Iris pigment epithelial cell (primary cell): ENCODE results near the gene GRK5.
"Not testable (repeated sequence)": the region's sequence is repeated elsewhere in the genome, so short reads cannot be mapped to it uniquely, and the experiment has no call there.

Experiments used
- DNase-seq: peaks from one replicate; pipeline ENCODE4 v3.0.0-alpha.2; 2011; ENCODE audit warnings: low read depth

The GRK5 gene

GRCh38 chr10:119250641-119251314 is 43.4 kb downstream of the GRK5 start:
- DNase-seq = peak; percentile 94

- peak; percentile 94 for DNase-seq
These were observed 43.9 kb downstream of the GRK5 start for GRCh38 chr10:119251315-119251708.

DNA sequence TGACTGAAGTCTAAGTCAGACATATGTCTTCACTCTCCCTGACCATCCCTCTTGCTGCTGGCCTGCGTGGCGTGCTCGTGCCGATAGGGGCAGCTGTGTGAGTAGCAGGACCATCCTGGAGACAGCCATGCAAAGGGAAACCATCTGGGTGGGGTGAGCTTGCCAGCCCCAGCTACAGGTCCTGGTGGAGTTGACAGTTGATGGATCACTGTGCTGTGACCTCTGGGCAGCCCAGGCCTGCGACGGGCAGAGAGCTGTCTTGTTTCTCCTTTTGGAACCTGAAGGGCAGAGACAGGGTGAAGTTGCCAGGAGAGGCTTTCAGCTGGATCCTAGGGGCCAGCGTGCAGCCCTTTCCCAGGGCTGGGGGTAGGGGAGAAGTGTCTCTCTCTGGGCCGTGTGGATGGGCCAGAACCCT is 44.7 kb downstream of the GRK5 start:
- DNase-seq = no peak

DNA sequence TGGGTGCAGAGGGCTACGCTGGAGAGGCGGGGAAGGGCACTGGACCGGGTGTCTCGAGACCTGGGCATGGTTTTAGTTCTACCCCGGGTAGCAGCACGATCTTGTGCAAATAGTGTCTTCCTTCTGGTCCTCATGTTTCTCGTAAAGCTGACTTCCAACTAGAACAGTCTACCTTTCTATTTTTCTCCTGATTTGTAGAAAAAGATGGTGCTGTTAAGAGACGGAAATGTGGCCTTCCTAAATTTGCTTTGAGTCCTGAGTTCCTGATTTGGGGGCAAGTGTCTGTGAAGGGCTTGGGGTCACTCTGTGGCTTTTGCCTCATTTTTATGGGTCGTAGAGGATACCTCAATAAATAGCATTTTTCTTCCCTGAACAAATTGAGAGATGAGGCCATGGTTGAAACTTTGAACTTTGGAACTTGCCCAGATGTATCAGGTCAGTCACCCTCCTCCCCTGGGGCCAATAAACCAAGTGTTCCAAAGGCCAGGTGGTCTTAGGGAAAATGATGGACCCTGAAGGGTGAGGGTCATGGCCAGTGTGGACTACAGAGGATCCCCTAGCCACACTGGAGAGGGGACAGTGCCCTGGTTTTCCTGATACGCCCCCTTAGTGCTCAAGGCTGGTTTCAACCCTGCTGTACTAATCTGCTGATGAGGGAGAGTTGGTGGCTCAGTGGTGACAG is 45.2 kb downstream of the GRK5 start:
- no peak for DNase-seq

DNA sequence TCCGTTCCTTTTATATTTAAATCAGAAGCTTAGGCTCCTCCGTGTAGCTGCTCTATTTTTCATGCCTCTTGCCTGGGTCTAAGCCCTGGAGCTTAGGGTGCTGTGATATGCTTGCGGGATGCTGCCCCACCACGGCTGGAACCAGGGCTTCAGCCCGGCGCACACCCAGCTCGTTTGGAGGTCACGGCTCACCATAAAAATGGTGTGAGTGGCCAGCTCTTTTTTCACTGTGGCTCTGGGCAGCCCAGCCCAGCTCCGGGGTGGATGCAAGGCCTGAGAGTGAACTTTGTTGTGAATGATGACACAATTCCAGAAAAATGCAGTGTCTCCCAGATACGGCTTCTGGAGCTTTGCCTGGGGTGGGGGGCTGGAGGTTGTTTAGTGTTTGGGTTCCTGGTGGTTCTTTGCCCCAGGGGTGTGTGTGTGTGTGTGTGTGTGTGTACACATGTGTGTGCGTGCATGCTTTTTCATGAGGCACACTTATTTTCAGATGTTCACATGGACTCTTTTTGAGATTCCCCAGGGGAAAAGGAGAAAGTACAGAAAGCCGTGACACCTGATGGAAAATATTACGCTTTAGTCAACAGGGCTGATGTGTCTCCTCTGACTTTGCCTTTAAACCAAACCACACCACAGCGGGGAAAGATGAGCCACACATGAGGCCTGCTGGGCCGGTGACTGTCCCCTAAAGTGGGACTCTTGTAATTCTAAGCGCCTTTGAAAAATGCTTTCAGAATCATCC is 46.2 kb downstream of the GRK5 start:
- peak; percentile 98 for DNase-seq

GRCh38 chr10:119254335-119254734 is 47.0 kb downstream of the GRK5 start:
- DNase-seq = no peak

- no peak for DNase-seq
These were observed 48.7 kb downstream of the GRK5 start for GRCh38 chr10:119256030-119256429.

GRCh38 chr10:119256897-119257296 is 49.5 kb downstream of the GRK5 start:
- DNase-seq = no peak

DNA sequence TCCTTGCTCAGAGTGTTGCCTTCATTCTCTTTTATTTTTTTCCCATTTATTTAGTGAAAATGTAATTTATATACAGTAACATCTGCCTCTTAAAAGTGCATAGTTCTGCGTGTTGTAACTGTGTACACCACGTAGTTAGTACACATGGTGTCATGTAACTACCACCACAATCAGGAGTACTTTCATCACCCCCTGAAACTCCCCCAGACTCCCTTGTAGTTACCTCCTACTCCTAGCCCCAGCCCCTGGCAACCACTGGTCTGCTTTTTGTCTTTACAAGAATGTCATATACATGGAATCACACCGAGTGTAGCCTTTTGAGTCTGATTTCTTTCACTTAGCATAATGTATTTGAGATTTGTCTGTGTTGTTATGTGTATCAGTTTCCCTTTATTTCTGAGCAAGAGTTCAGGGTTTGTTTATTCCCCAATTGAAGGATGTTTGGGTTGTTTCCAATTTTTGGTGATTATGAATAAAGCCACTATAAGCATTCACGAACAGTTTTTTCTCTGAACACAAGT is 50.6 kb downstream of the GRK5 start:
- DNase-seq = no peak

DNA sequence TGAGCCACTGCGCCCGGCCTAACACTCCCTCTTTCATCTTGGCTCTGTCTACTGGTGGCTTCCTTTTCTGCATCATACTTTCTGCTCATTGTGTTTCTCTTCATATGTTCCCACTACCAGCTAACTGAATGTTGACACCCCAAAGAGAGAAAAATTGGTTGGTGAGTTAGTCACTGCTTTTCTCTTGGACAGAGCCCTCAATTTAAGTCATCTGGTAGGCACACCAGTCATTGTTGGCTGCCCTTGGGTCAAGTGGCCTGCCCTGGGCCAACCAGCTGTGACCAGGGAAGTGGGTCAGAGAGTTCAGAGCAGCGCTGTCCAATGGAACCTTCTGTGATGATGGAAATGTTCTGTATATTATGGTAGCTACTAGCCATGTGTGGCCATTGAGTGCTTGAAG is 52.0 kb downstream of the GRK5 start:
- no peak for DNase-seq

GRCh38 chr10:119261016-119261415 is 53.6 kb downstream of the GRK5 start:
- DNase-seq = not testable (repeated sequence)

DNA sequence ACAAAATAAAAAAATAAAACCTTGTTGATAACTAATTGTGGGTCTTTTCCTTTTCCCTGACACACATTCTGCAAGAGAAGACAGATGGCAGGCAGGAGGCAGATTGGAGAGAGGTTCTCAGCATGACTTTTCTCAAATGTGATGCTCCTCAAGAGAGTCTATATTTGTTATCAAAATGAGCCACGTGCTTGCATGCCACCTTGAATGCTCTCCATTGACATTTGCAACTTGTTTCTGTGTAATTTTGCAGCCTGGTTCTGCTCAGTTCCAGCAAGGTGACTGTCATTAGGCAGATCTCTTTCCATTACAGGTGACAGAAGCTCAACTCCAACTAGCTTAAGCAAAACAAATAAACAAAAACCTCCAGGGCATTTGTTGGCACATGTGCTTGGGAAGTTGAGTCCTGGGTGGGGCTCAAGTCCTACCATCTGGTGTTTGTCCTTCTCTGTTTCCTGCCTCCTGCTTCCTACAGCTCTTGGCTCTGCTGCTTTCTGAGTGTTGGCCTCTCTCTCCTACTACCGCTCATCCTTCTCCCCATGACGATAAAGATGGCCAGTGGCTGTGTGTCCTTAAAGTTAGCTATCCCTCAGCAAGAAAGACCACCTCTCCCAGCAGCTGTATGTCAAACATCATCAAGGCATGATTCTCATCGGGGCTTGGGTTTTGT is 56.7 kb downstream of the GRK5 start:
- no peak for DNase-seq

GRCh38 chr10:119265691-119266090 is 58.3 kb downstream of the GRK5 start:
- DNase-seq = no peak

DNA sequence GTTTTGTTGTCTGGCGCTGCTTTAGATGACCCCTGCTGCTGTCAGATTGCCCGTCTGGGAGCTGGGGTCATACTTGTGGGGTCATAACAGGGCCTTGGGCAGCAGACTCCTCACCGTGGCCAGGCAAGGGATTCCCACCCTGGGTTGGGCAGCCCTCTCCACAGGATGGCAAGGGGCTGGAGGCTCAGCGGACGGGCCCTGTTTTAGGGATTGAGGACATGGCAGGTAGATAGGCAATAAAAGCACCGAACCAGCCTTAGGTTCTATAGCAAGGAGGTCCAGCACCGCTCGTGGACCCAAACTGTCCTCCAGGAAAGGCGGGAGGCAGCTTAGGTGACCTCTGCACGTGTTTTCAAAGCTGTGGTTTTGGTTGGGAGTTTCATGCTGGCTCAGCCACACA is 60.0 kb downstream of the GRK5 start:
- no peak for DNase-seq

DNA sequence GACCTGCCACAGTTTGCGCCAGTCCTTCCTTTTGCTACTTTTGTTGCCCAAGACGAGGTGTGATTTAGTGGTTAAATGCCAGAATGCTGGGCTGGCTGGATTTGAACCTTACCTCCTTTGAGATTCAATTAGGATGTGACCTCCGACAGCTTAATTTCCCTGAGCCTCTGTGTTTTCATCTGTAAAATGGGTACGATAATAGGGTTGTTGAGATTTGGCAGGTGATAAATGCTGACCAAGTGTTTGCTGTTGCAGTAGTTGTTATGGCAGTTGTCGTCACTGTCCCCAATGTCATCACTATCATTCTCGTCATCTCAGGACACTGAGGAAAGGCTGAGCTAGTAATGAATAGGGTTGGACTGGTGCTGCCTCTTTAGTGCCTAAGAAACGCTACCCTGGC is 61.1 kb downstream of the GRK5 start:
- DNase-seq = no peak

DNA sequence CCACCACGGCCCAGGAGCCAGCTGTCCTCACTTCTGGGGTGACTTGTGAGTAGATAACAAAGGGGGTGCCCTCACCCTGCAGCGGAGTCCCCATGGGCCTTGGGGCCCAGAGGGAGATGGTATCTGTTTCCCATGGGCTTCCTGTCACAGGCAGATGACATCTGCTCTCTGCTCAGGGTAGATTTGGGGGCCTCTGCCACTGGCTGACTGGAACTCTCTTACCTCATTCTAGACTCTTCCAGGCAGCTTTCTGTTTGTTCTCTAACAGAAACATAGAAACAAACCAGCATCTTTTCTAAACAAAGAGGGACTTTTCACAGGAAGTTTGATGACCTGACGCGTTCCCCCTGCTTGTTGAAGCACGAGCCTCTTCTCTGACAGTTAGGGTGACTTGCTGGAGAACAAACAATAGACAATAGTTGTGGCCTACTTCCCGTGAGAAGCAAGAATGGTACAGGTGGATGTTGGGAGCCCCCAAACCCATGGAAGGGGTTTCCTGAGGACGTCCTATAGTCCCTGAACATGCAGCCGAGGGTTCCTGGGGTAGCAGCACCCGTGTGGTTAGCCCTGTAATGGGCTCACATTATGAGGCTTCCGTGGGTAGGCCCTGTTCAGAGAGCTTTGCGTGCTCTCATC is 61.6 kb downstream of the GRK5 start:
- DNase-seq = no peak

GRCh38 chr10:119269737-119270136 is 62.4 kb downstream of the GRK5 start:
- DNase-seq = no peak

DNA sequence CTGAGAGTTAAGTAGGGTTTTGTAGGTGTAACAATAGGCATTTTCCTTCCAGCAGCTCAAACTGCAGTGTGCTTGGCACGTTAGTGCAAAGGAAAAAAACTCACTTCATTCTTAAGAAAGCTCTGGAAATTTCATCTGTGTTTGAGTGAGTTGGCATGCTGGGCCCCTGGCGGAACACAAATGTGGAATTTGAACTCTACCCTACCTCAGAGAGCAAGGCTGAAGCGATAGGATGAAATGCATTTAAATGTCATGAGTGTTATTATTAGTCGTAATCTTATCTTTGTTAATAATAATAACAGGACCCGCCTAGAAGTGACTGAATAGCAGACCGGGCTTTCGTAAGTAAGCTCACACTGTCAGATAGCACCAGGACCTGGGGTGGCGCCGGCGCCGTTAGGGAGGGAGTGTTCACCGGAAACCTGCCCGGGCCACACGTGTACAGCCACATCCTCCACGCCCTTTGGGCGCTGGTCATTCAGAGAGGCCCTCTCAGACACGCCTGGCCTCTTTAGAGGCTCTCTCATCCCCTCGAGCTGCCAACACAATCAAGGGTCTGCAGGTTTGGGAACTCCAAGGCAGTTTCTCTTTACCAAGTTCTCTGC is 63.5 kb downstream of the GRK5 start:
- DNase-seq = peak; percentile 60

DNA sequence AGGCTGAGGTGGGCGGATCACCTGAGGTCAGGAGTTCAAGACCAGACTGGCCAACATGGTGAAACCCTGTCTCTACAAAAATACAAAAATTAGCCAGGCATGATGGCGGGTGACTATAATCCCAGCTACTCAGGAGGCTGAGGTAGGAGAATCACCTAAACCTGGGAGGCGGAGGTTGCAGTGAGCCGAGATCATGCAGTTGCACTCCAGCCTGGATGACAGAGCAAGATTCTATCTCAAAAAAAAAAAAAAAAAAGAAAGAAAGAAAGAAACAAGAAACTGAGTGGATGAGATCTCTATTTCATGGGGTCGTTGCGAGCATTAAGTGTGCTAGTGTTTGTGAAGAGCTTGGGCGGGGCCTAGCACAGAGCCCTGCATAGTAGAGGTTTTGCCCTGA is 65.0 kb downstream of the GRK5 start:
- DNase-seq = not testable (repeated sequence)

DNA sequence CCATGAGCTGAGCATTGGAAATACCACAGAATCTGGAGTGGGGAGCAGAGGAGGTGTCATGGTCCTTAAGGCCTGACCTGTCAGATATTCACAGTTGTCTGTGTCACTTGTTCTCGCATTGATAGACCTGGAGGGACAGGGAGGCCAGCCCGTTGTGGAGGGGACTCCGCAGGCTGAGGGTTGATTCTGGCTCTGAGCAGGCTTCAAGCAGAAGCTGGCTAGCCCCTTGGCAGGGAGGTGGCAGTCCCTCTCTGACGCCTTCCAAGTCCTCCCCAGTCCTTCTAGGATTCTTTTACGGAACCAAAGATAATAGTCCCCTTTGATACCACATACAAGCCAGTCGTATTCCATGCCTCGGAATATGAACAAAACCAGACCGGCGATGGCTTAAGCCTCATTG is 65.4 kb downstream of the GRK5 start:
- no peak for DNase-seq

DNA sequence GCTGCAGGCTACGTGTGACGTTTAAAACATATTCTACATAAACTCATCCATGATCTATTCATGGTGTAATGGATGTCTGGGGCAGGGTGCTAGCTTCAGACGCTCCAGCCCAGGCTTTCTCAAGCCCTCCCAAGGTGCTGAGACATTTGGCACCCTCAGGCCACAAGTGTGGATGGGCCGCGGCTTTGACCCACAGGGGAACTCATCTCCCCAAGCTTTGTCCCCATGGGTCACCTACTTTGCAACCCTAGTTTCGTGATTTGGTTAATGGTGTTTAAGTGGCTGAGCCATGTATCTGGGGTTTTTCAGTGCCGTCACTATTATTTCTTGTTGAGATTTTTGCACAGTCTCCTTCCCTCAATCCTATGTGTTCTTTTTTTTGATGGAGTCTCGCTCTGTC is 66.0 kb downstream of the GRK5 start:
- no peak for DNase-seq
